T-helper 2 cell (primary cell): Measurements from ENCODE around the gene ESRRB.
"Not testable (repeated sequence)": the region's sequence is repeated elsewhere in the genome, so short reads cannot be mapped to it uniquely, and the experiment has no call there.

ENCODE experiments used
- DNase-seq, 5 experiments: peaks; one replicate each; pipeline versions ENCODE4 v3.0.0 to v3.0.0-alpha.2; 2012 to 2022

Gene ESRRB

DNA sequence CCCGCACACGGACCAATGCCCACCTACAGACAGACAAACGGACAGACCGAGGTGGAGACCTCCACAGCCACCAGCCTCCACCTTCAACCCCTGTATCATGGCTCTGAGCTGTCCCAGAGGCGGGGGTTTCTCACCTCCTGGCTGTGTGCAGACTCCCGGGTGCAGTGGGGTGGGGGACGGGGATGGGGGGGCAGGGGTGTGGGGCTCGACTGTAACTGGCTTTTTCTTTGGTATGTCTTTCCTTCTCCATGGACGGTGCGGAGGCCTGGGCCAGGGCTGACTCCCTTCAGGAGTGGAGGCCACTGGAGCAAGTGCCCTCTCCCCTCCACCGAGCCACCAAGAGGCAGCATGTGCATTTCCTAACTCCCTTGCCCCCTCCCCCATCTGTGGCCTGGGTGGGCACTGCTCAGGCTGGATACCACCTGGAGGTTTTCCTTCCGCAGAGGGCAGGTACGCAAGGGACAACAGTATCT lies 122.6 kb downstream of the ESRRB start:
- DNase-seq = no peak

DNA sequence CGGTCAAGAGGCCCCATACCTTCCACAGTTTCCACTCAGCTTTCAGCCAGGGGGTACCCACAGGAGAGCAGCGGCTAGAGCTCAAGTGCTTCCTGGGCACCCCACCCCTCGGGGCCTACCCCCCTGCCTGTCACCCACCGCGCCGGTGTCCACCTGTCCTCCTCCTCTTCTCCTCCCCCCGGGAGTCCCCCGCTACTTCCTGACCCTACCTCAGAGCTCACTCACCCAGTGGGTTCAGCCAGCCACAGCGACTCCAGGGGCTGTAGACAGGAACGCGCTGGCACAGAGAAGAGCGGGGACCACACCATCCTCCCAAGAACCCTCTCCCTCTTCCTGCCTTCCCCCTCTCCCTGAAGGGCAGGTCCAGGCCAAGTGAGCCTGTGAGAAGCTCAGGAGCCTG lies 123.0 kb downstream of the ESRRB start:
- DNase-seq = no peak

DNA sequence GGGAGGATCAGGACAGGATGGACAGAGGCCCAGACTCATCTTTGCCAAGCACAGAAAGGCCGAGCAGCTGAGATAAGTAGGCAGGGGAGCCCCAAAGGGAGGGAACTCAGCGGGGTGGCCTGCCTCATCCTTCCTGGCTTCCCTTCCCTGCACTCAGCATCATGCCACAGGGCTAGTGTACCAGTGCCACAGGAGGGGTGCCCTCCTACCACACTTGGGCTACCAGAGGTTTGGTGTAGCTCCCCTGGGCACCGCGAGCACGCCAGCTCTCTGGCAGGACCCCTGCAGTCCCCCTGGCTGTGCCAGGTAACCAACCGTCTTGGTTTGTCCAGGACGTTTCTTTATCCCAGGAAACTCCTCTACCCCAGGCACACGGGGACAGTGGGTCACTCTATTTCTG lies 123.5 kb downstream of the ESRRB start:
- DNase-seq = no peak

- DNase-seq = no peak
Measured at GRCh38 chr14:76500011-76500410, 124.1 kb downstream of the ESRRB start.

DNA sequence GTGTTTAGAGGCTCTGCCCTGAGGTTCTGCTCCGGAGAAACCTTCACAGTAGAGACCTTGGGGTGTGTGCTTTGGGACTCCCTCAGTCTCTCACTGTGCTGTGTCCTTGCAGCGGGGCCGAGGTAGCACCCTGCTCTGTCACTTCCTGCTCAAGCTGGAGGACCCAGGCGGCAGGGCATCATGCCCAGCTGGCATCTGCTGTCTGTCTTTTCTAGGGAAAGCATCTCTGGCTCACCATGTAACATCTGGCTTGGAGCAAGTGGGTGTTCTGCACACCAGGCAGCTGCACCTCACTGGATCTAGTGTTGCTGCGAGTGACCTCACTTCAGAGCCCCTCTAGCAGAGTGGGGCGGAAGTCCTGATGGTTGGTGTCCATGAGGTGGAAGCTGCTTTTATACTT lies 124.5 kb downstream of the ESRRB start:
- no peak for DNase-seq

DNA sequence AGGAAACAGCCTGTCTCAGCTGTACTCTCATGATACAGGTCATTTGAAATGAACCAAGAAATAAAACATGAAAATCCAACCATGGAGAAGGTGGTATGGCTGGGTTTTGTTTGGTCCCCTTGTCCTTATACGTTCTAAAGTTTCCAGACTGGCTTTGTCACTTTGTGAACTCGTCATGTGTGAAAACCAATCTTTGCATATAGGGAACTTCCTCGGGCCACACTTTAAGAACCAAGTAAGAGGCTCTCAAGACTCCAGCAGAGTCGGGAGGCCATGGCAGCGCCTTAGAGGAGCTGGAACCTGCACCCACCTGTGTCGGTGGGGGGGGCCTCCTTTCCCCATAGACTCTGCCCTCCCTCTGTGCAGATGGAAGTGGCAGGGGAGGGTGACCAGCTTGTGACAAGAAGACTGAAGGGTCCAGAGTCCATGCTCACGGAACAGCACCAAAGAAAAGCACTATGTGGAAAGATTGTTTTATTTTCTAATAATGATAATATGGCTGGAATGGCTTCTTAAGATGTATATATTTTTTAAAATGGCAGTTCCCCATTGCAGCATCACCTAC lies 125.3 kb downstream of the ESRRB start:
- no peak for DNase-seq

GRCh38 chr14:76502219-76502618 lies 126.3 kb downstream of the ESRRB start:
- DNase-seq = no peak

- no peak for DNase-seq
Measured at GRCh38 chr14:76502638-76503037, 126.7 kb downstream of the ESRRB start.

GRCh38 chr14:76509311-76509710 lies 133.4 kb downstream of the ESRRB start:
- DNase-seq = no peak

- DNase-seq = no peak
Measured at GRCh38 chr14:76510181-76510580, 134.2 kb downstream of the ESRRB start.

GRCh38 chr14:76514213-76514998 lies 138.5 kb downstream of the ESRRB start:
- DNase-seq = peak in 1 of 5 experiments; percentile 7

- DNase-seq = no peak
Measured at GRCh38 chr14:76516884-76517283, 140.9 kb downstream of the ESRRB start.

- no peak for DNase-seq
Measured at GRCh38 chr14:76518366-76518765, 142.4 kb downstream of the ESRRB start.

- no peak for DNase-seq
Measured at GRCh38 chr14:76525106-76525821, 149.3 kb downstream of the ESRRB start.

GRCh38 chr14:76531085-76531484 lies 155.1 kb downstream of the ESRRB start:
- no peak for DNase-seq

GRCh38 chr14:76531821-76532318 lies 155.9 kb downstream of the ESRRB start:
- no peak for DNase-seq

DNA sequence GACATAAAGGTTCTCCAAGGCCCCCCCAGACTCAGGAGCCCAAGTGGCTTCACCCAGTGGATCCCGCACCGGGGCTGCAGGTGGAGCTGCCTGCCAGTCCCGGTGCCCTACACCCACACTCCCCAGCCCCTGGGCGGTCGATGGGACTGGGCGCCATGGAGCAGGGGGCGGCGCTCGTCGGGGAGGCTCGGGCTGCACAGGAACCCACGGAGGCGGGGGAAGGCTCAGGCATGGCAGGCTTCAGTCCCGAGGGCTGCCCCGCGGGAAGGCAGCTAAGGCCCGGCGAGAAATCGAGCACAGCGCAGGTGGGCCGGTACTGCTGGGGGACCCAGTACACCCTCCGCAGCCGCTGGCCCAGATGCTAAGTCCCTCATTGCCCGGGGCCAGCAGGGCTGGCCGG lies 160.7 kb downstream of the ESRRB start:
- DNase-seq = not testable (repeated sequence)

DNA sequence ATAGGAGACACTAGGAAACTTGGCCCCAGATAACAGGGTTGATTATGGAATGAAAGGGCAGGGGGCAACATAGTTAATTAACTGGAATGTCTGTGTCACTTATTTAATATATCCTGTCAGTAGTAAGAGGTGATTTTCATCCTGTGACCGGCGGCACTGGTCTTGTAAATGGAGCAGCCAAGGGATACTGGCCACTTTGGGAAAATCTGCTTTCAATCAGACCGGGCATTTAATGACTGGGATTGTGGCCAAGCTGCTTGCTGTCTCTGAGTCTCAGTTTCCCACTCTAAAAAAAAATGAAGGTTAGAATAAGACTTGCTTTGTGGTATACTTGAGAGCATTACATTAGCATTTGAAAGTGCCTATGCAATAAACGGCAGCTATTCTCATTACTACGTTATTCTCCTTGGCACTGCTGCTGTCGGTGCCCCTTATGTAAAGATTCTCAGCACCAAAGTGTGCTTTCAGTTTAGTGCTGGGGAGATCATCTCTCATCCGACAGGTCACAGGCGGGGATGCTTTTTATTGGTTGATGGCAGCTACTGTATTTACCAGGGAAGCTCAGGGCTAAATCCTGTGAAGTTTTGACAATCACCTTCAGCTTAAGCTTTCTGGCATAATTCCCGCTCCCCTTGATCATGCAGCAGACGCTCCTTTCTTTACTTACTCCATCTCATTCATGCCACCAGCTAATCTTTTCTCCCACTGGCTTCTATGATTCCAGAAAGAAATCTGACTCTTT lies 162.1 kb downstream of the ESRRB start:
- DNase-seq = no peak

- DNase-seq = no peak
Measured at GRCh38 chr14:76538648-76539008, 162.7 kb downstream of the ESRRB start.

- DNase-seq = no peak
Measured at GRCh38 chr14:76539130-76539529, 163.2 kb downstream of the ESRRB start.

DNA sequence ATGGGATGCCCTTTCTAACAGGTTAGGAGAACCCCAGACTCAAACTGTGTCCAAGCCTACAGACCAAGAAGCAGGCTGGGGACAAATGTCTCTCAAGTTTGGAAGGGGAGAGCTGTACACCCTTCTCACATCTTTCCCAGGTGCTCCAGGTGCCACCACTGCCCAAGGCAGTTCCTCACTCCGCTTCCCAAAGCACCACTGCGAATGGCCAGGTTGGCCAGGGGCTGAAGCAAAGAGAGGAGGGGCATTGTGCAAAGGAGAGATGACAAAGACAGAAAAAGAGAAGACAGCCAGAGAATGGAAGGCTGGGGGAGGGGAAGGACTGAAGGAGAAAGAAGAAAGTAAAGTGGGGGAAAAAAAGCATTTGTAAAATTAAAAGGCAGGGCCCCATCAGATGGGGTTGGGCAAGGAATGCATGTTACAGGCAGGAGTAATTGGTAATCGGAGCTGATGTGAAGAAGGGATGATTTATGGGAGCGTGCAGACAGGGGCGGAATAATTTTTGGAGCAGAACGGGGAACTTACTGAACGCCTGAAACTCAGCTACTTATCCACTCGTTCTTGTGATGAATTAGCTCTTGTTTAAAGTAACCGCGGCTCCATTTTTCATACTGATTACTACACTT lies 165.8 kb downstream of the ESRRB start:
- no peak for DNase-seq

DNA sequence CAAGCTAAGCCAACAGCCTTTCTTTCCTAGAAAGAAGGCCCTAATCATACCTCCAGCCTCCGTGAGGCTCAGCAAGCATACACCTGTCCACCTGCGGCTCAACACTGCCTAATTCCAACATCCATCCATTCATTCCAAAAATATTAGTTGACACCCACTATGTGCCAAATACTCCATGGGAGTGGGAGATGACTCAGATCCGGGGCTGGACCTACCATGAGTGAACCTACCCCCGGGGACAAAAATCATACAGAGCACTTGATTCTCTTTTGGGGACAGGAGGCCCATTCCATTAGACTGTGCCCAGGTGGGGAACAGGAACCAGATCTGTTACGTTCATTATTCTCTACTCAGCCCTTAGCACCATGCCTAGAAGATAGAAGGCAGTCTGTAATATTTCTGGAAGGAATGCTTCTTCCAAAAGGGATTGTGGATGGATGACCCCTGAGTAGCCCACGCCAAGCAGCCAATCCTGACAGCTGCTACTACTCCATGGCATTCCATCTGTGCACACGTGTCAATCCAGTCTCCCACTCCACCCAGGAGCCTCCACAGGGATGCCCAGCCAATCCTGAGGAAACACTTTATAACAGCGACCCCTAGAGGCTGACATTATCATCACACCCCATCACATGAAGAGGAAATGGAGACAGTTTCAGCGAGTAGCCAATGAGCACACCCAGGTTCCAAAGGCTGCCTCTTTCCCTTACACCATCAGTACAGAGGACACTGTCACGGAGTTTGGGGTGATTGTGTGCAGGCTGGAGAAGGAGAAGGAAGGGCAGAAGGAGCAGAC lies 170.7 kb downstream of the ESRRB start:
- peak in 1 of 5 experiments; percentile 20 for DNase-seq
